Ascending aorta (tissue), 2 donors: ENCODE data around the gene FHIT. TPM values are rescaled to one million over a fixed set of nuclear protein-coding genes. Genes with fewer than 3 reads are reported as not detected.

Source experiments
- DNase-seq, 2 donors: peaks; one replicate each; pipeline ENCODE4 v3.0.0-alpha.2; 2019; ENCODE audit warnings: low spot score in 2 of 2
- H3K27ac ChIP-seq, 2 donors: fragments of 200-600 bp; sonication (generic); one replicate each; pipeline ENCODE4 v1.5.1; 2016 to 2017; ENCODE audit warnings: mild to moderate bottlenecking in 1 of 2
- H3K27me3 ChIP-seq: fragments of 200-600 bp; sonication (generic); one replicate; pipeline ENCODE4 v1.5.1; 2017
- H3K36me3 ChIP-seq, 2 donors: fragments of 200-600 bp; sonication (generic); one replicate each; pipeline ENCODE4 v1.5.1; 2016
- H3K4me1 ChIP-seq, 2 donors: fragments of 200-600 bp; sonication (generic); one replicate each; pipeline ENCODE4 v1.5.1; 2016 to 2017; ENCODE audit warnings: mild to moderate bottlenecking in 1 of 2
- H3K4me3 ChIP-seq, 2 donors: fragments of 200-600 bp; sonication (generic); one replicate each; pipeline ENCODE4 v1.5.1; 2016 to 2017; ENCODE audit warnings: mild to moderate bottlenecking in 1 of 2
- H3K9me3 ChIP-seq, 2 donors: fragments of 200-600 bp; sonication (generic); one replicate each; pipeline ENCODE4 v1.5.1; 2016
- CTCF ChIP-seq, 3 experiments: fragments of 200-600 bp in 2 of 3; fragments of 450-650 bp in 1 of 3; sonication (generic) in 2 of 3; IDR thresholded peaks; one replicate each; pipeline ENCODE4 v1.5.1; 2016 to 2019; ENCODE audit warnings: antibody characterized with exemption in 3 of 3, mild to moderate bottlenecking in 1 of 3, moderate library complexity in 1 of 3
- intact Hi-C: fragments of 100-400 bp; cut with DNase I; formaldehyde crosslinking; loops from one replicate; pipeline ENCODE4 v1.15.1; 2023
- total RNA-seq: library from RNA; depleted of rRNA; stranded (reverse); fragments of >200 nt; gene quantifications from one replicate; pipeline ENCODE4 v1.1.0, GENCODE V29; 2016

Gene FHIT
- total RNA-seq, 1 donor from 2014 or later = 0.21 TPM

GRCh38 chr3:60855250-60855649, 396.0 kb downstream of the FHIT start:
- no peak overlapping the region for H3K27ac ChIP-seq
- no peaks in the 10 kb centered on the region for H3K36me3 ChIP-seq
- no peak overlapping the region for H3K4me3 ChIP-seq
- no peak for DNase-seq
- no peak for TF ChIP-seq CTCF (IDR thresholded peaks at IDR 0.05)
- H3K4me1 ChIP-seq = no peaks in the 10 kb centered on the region
- intact Hi-C loops = no loop called here
- H3K27me3 ChIP-seq = no peaks in the 10 kb centered on the region
- H3K9me3 ChIP-seq = no peaks in the 10 kb centered on the region

GRCh38 chr3:60854791-60855190, 396.5 kb downstream of the FHIT start:
- no peaks in the 10 kb centered on the region for H3K36me3 ChIP-seq
- no peak overlapping the region for H3K27ac ChIP-seq
- H3K27me3 ChIP-seq = no peaks in the 10 kb centered on the region
- no peaks in the 10 kb centered on the region for H3K4me1 ChIP-seq
- intact Hi-C loops = no loop called here
- H3K9me3 ChIP-seq = no peaks in the 10 kb centered on the region
- H3K4me3 ChIP-seq = no peak overlapping the region
- no peak for TF ChIP-seq CTCF (IDR thresholded peaks at IDR 0.05)
- no peak for DNase-seq

GRCh38 chr3:60847791-60848190, 403.5 kb downstream of the FHIT start:
- DNase-seq = no peak
- no peaks in the 10 kb centered on the region for H3K4me1 ChIP-seq
- no peak overlapping the region for H3K27ac ChIP-seq
- H3K4me3 ChIP-seq = no peak overlapping the region
- no peaks in the 10 kb centered on the region for H3K27me3 ChIP-seq
- intact Hi-C loops = no loop called here
- H3K9me3 ChIP-seq = no peaks in the 10 kb centered on the region
- TF ChIP-seq CTCF (IDR thresholded peaks at IDR 0.05) = no peak
- no peaks in the 10 kb centered on the region for H3K36me3 ChIP-seq

GRCh38 chr3:60844256-60844655, 407.0 kb downstream of the FHIT start:
- Histone ChIP-seq H3K4me1 (no peaks in the 10 kb centered on the region), H3K36me3 (no peaks in the 10 kb centered on the region), H3K9me3 (no peaks in the 10 kb centered on the region), H3K27ac (no peak overlapping the region), H3K27me3 (no peaks in the 10 kb centered on the region), H3K4me3 (no peak overlapping the region)
- TF ChIP-seq CTCF (IDR thresholded peaks at IDR 0.05) = no peak
- no peak for DNase-seq
- intact Hi-C loops = no loop called here

GRCh38 chr3:60841355-60841754, 409.9 kb downstream of the FHIT start:
- Histone ChIP-seq H3K27me3 (no peaks in the 10 kb centered on the region), H3K36me3 (no peaks in the 10 kb centered on the region), H3K9me3 (no peaks in the 10 kb centered on the region), H3K27ac (no peak overlapping the region), H3K4me3 (no peak overlapping the region), H3K4me1 (no peaks in the 10 kb centered on the region)
- TF ChIP-seq CTCF (IDR thresholded peaks at IDR 0.05) = no peak
- no peak for DNase-seq
- intact Hi-C loops = no loop called here

GRCh38 chr3:60839246-60839645, 412.0 kb downstream of the FHIT start:
- no peak overlapping the region for H3K27ac ChIP-seq
- no peak for TF ChIP-seq CTCF (IDR thresholded peaks at IDR 0.05)
- no peaks in the 10 kb centered on the region for H3K9me3 ChIP-seq
- H3K27me3 ChIP-seq = no peaks in the 10 kb centered on the region
- H3K36me3 ChIP-seq = no peaks in the 10 kb centered on the region
- intact Hi-C loops = no loop called here
- no peak overlapping the region for H3K4me3 ChIP-seq
- DNase-seq = no peak
- no peaks in the 10 kb centered on the region for H3K4me1 ChIP-seq
